K562 (cell line): ENCODE measurements around the gene C1orf174. TPM values are rescaled to one million over a fixed set of nuclear protein-coding genes. Genes with fewer than 3 reads are reported as not detected.

Experiments used
- CBFB ChIP-seq: sonication (generic); formaldehyde crosslinking; IDR thresholded peaks from 2 replicates; pipeline ENCODE4 v1.4.0; 2020; ENCODE audit warnings: mild to moderate bottlenecking, missing genetic modification reagents
- CCNT2 ChIP-seq: IDR thresholded peaks from 2 replicates; pipeline ENCODE4 v1.6.1; 2011; ENCODE audit warnings: borderline replicate concordance, low read depth, mild to moderate bottlenecking, moderate library complexity, mixed read lengths, low read length; ENCODE audit not compliant: insufficient read length; ENCODE audit errors: extremely low read depth
- CREB3L1 ChIP-seq: fragments of 450-650 bp; IDR thresholded peaks from 2 replicates; pipeline ENCODE4 v1.6.1; 2014; ENCODE audit warnings: low read depth, mild to moderate bottlenecking, moderate library complexity, borderline replicate concordance
- GATAD2B ChIP-seq: fragments of 450-650 bp; IDR thresholded peaks from 2 replicates; pipeline ENCODE4 v1.6.1; 2017; ENCODE audit warnings: mild to moderate bottlenecking, borderline replicate concordance
- NELFE ChIP-seq: IDR thresholded peaks from 2 replicates; pipeline ENCODE4 v1.6.1; 2011; ENCODE audit warnings: mild to moderate bottlenecking; ENCODE audit not compliant: insufficient read depth, insufficient read length
- NFRKB ChIP-seq: fragments of 450-650 bp; IDR thresholded peaks from 2 replicates; pipeline ENCODE4 v1.6.1; 2016; ENCODE audit warnings: low read depth
- NONO ChIP-seq, 2 experiments: fragments of 200-400 bp in 1 of 2; fragments of 450-650 bp in 1 of 2; formaldehyde crosslinking in 1 of 2; IDR thresholded peaks; 2 replicates each; pipeline ENCODE4 v1.6.1; 2017; ENCODE audit warnings: low read depth in 2 of 2, mild to moderate bottlenecking in 2 of 2, moderate library complexity in 2 of 2, low read length in 1 of 2
- RBM14 ChIP-seq: fragments of 200-400 bp; formaldehyde crosslinking; IDR thresholded peaks from 2 replicates; pipeline ENCODE4 v1.6.1; 2018; ENCODE audit warnings: low read depth, mild to moderate bottlenecking, low read length, moderate library complexity, borderline replicate concordance; ENCODE audit not compliant: insufficient read depth
- TEAD4 ChIP-seq, 2 experiments: sonication (generic) in 1 of 2; formaldehyde crosslinking in 1 of 2; IDR thresholded peaks; 2 replicates each; pipeline versions ENCODE4 v1.6.1 to v1.8.0; 2012 to 2022; ENCODE audit warnings: borderline replicate concordance in 1 of 2, inconsistent platforms in 1 of 2, low read length in 1 of 2, mild to moderate bottlenecking in 1 of 2, missing genetic modification reagents in 1 of 2
- polyA plus RNA-seq, 8 experiments: library from polyadenylated mRNA; depleted of rRNA in 4 of 8; stranded (reverse) in 5 of 8; unstranded in 3 of 8; fragments of >200 nt; fragmentation: Nextera tagmentation in 2 of 8; fragmentation: Illumina TruSeq in 1 of 8; extraction: Ambion mirVana in 2 of 8; extraction: Trizol in 1 of 8; gene quantifications; 2 replicates each; pipeline versions ENCODE4 v1.2.1 to v1.2.3, GENCODE V29; 2011 to 2014; ENCODE audit warnings: inconsistent platforms in 1 of 8, missing spikeins in 1 of 8
- total RNA-seq, 7 experiments: library from RNA; depleted of rRNA in 6 of 7; stranded (reverse); fragments of >200 nt in 6 of 7; fragmentation: Illumina TruSeq in 2 of 7; extraction: Trizol in 2 of 7; gene quantifications; 2 replicates each; pipeline versions ENCODE4 v1.2.1 to v1.2.3, GENCODE V29; 2011 to 2021; ENCODE audit warnings: low replicate concordance in 1 of 7
- TF ChIP-seq, protein P1 (sequence below): fragments of 450-650 bp; IDR thresholded peaks from 2 replicates; pipeline ENCODE4 v1.6.1; 2016

The C1orf174 gene
- total and polyA plus RNA-seq, 9 of the 15 experiments (the other 6 are each of a cell fraction or from before 2014, with no cell fraction given): 38.5 to 64.9 (median 45.4) TPM

DNA sequence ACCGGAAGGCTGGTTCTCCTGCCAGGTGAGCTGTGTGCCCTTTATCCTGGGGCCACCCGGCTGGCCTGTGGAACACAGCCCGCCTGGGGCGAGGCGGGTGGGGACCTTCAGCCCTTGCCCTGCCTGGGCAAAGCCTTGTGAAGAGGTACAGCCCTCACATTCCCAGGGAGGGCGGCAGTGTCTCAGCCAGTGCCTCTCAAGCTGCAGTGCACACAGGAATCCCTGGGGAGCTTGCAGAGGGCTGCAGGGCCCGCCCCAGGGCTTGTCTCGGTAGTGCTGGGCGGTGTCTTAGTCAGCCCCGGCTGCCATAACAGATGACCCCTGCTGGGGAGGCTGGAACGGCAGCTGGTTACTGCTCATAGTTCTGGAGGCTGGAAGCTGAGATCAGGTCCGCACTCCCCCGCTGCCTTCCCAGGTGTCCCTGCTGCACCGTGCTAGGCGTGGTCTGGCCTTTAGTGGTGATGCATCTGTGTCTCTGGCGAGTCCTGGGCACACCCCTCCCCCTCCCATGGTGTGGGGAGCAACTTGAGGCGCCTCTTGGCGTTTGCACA is 30.2 kb downstream of the C1orf174 start (continued):
- TF ChIP-seq NONO (IDR thresholded peaks at IDR 0.05; ENCODE audit: low read depth in 2 of 2, low read length in 1 of 2) (no peak), RBM14 (no peak), CBFB (no peak), CREB3L1 (no peak), NELFE (no peak), CCNT2 (no peak), NFRKB (no peak), GATAD2B (no peak), TEAD4 (IDR thresholded peaks at IDR 0.05; ENCODE audit: low read length) (peak; percentile 29; the same call in 1 of the 2 replicates), TEAD4 (CRISPR knock-in tag; IDR thresholded peaks at IDR 0.05; ENCODE audit: borderline replicate concordance) (no peak)
- TF ChIP-seq, protein P1, sequence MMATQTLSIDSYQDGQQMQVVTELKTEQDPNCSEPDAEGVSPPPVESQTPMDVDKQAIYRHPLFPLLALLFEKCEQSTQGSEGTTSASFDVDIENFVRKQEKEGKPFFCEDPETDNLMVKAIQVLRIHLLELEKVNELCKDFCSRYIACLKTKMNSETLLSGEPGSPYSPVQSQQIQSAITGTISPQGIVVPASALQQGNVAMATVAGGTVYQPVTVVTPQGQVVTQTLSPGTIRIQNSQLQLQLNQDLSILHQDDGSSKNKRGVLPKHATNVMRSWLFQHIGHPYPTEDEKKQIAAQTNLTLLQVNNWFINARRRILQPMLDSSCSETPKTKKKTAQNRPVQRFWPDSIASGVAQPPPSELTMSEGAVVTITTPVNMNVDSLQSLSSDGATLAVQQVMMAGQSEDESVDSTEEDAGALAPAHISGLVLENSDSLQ: peak; percentile 9; the same call in 1 of the 2 replicates
